HCT116 (cell line): Measurements from ENCODE around the gene DYNLT1. TPM values are rescaled to one million over a fixed set of nuclear protein-coding genes. Genes with fewer than 3 reads are reported as not detected.

Source experiments
- ATAC-seq: fragments of 200-7000 bp; cut with Tn5 transposase; 2 replicates; pipeline ENCODE4 v1.9.1; 2020; ENCODE audit warnings: mild to moderate bottlenecking, moderate library complexity
- BruUV-seq: library from RNA; stranded (reverse); fragments of 400-500 nt; replicated peaks from 2 replicates; lab custom pipeline; 2021; lab: Mats Ljungman, UMichigan
- CTCF ChIA-PET: fragments of 300-600 bp; sonication (Branson Sonifier 250); formaldehyde crosslinking; loops from one replicate; lab custom pipeline; 2021; ENCODE audit warnings: antibody characterized with exemption; lab: Charles Lee
- POLR2A ChIA-PET: fragments of 300-600, 350-600 bp; sonication (Branson Sonifier 250); formaldehyde crosslinking; loops from one replicate; lab custom pipeline; 2021; ENCODE audit warnings: antibody characterized with exemption; lab: Charles Lee
- RAD21 ChIA-PET, 2 experiments: fragments of 300-600 bp; sonication (Branson Sonifier 250); formaldehyde crosslinking; loops; one replicate each; lab custom pipeline; 2023; ENCODE audit warnings: low total read pairs in 2 of 2; ENCODE audit not compliant: uncharacterized antibody in 2 of 2, unreplicated experiment in 2 of 2, low non-redundant PET in 1 of 2; lab: Charles Lee
- DNase-seq: peaks from one replicate; pipeline ENCODE4 v3.0.0-alpha.2; 2010; ENCODE audit warnings: low read depth, low spot score
- H2AFZ ChIP-seq: fragments of 200-600 bp; shearing (Covaris generic), sonication (generic); 2 replicates; pipeline ENCODE4 v1.6.1; 2017; ENCODE audit warnings: low read depth, mixed run types, mixed read lengths, antibody characterized with exemption, low read length; ENCODE audit not compliant: poor library complexity, severe bottlenecking
- H3K27ac ChIP-seq: 2 replicates; pipeline ENCODE4 v1.5.1; 2012; ENCODE audit warnings: low read depth, low read length
- H3K27me3 ChIP-seq: fragments of 200-600 bp; sonication (generic); 2 replicates; pipeline ENCODE4 v1.6.1; 2016; ENCODE audit warnings: mixed run types, low read length, mixed read lengths; ENCODE audit not compliant: insufficient read depth
- H3K36me3 ChIP-seq, 2 experiments: fragments of 200-500 bp in 1 of 2; fragments of 200-600 bp in 1 of 2; sonication (Bioruptor generic) in 1 of 2; sonication (generic) in 1 of 2; 2 replicates each; pipeline versions ENCODE4 v1.5.1 to v1.6.1; 2014 to 2016; ENCODE audit warnings: low read length in 2 of 2, inconsistent platforms in 1 of 2, mixed read lengths in 1 of 2, mixed run types in 1 of 2; ENCODE audit not compliant: insufficient read depth in 2 of 2, control insufficient read depth in 1 of 2
- H3K4me1 ChIP-seq, 2 experiments: fragments of 200-600 bp in 1 of 2; sonication (generic) in 1 of 2; 2 replicates each; pipeline versions ENCODE4 v1.5.1 to v1.6.1; 2012 to 2017; ENCODE audit warnings: low read length in 2 of 2, inconsistent platforms in 1 of 2, mild to moderate bottlenecking in 1 of 2, mixed read lengths in 1 of 2, mixed run types in 1 of 2, moderate library complexity in 1 of 2; ENCODE audit not compliant: insufficient read depth in 2 of 2, control insufficient read depth in 1 of 2
- H3K4me2 ChIP-seq: fragments of 200-600 bp; sonication (generic); 2 replicates; pipeline ENCODE4 v1.6.1; 2017; ENCODE audit warnings: mixed run types, low read length, mixed read lengths
- H3K4me3 ChIP-seq, 2 experiments: fragments of 200-600 bp in 1 of 2; sonication (generic) in 1 of 2; replicated peaks in 1 of 2; 2 replicates each; pipeline ENCODE4 v1.5.1; 2011 to 2016; ENCODE audit warnings: low read length in 2 of 2, control low read depth in 1 of 2, low read depth in 1 of 2, mild to moderate bottlenecking in 1 of 2, mixed read lengths in 1 of 2, mixed run types in 1 of 2
- H3K79me2 ChIP-seq: fragments of 200-600 bp; sonication (generic); 2 replicates; pipeline ENCODE4 v1.6.1; 2017; ENCODE audit warnings: mild to moderate bottlenecking, mixed run types, low read length, moderate library complexity, mixed read lengths; ENCODE audit not compliant: insufficient read depth
- H3K9ac ChIP-seq: fragments of 200-600 bp; sonication (generic); 2 replicates; pipeline ENCODE4 v1.6.1; 2016; ENCODE audit warnings: low read length, mixed read lengths
- H3K9me2 ChIP-seq: fragments of 200-600 bp; sonication (generic), shearing (Covaris generic); 2 replicates; pipeline ENCODE4 v1.6.1; 2017; ENCODE audit warnings: mixed run types, mild to moderate bottlenecking, moderate library complexity; ENCODE audit not compliant: insufficient read depth
- H3K9me3 ChIP-seq, 2 experiments: fragments of 200-500 bp in 1 of 2; fragments of 200-600 bp in 1 of 2; sonication (Bioruptor generic) in 1 of 2; sonication (generic) in 1 of 2; 2 replicates each; pipeline ENCODE4 v1.6.1; 2014 to 2017; ENCODE audit warnings: low read length in 2 of 2, mixed read lengths in 2 of 2, inconsistent platforms in 1 of 2, low read depth in 1 of 2, mild to moderate bottlenecking in 1 of 2, mixed run types in 1 of 2, moderate library complexity in 1 of 2; ENCODE audit not compliant: control insufficient read depth in 1 of 2, insufficient read depth in 1 of 2
- H4K20me1 ChIP-seq: fragments of 200-600 bp; sonication (generic), shearing (Covaris generic); 2 replicates; pipeline ENCODE4 v1.6.1; 2017; ENCODE audit warnings: mixed run types, mild to moderate bottlenecking, moderate library complexity; ENCODE audit not compliant: insufficient read depth
- CBX3 ChIP-seq: IDR thresholded peaks from 2 replicates; pipeline ENCODE4 v1.6.1; 2012; ENCODE audit warnings: low read depth
- CTCF ChIP-seq, 3 experiments: fragments of 200-600 bp in 1 of 3; sonication (generic) in 1 of 3; IDR thresholded peaks in 2 of 3; conservative IDR thresholded peaks in 1 of 3; 2 replicates each; pipeline ENCODE4 v1.5.1; 2012 to 2017; ENCODE audit warnings: low read depth in 2 of 3, low read length in 2 of 3, antibody characterized with exemption in 1 of 3, borderline replicate concordance in 1 of 3, control low read depth in 1 of 3, mild to moderate bottlenecking in 1 of 3, mixed read lengths in 1 of 3, mixed run types in 1 of 3, moderate library complexity in 1 of 3; ENCODE audit not compliant: insufficient read depth in 1 of 3
- ELF1 ChIP-seq: IDR thresholded peaks from 2 replicates; pipeline ENCODE4 v1.6.1; 2012; ENCODE audit warnings: low read depth, borderline replicate concordance
- EZH2 ChIP-seq: fragments of 200-600 bp; sonication (generic); IDR thresholded peaks from 2 replicates; pipeline ENCODE4 v1.6.1; 2017; ENCODE audit warnings: antibody characterized with exemption, mixed run types
- FOSL1 ChIP-seq: IDR thresholded peaks from 2 replicates; pipeline ENCODE4 v1.6.1; 2012; ENCODE audit warnings: low read depth
- POLR2A ChIP-seq: IDR thresholded peaks from 2 replicates; pipeline ENCODE4 v1.7.0; 2011; ENCODE audit warnings: borderline replicate concordance; ENCODE audit not compliant: insufficient read depth, insufficient read length; ENCODE audit errors: extremely low read depth
- SP1 ChIP-seq: IDR thresholded peaks from 2 replicates; pipeline ENCODE4 v1.6.1; 2012; ENCODE audit warnings: low read depth
- SRF ChIP-seq: IDR thresholded peaks from 2 replicates; pipeline ENCODE4 v1.6.1; 2012; ENCODE audit warnings: low read depth
- YY1 ChIP-seq: IDR thresholded peaks from 2 replicates; pipeline ENCODE4 v1.6.1; 2011; ENCODE audit warnings: low read length, low read depth, moderate library complexity, mild to moderate bottlenecking; ENCODE audit not compliant: insufficient replicate concordance; ENCODE audit errors: extremely low read depth
- ZBTB33 ChIP-seq: IDR thresholded peaks from 2 replicates; pipeline ENCODE4 v1.6.1; 2011; ENCODE audit warnings: mild to moderate bottlenecking, low read length, moderate library complexity; ENCODE audit not compliant: insufficient replicate concordance; ENCODE audit errors: extremely low read depth
- ZFX ChIP-seq: fragments of 450-650 bp; IDR thresholded peaks from 2 replicates; pipeline ENCODE4 v1.6.1; 2017
- intact Hi-C: fragments of 100-400 bp; cut with micrococcal nuclease; formaldehyde crosslinking; loops from 2 replicates; pipeline ENCODE4 v1.10.0; 2022
- total RNA-seq: library from RNA; stranded (reverse); gene quantifications from one replicate; pipeline ENCODE4 v1.2.1, GENCODE V29; 2021; ENCODE audit not compliant: unreplicated experiment

DYNLT1 gene
- total RNA-seq, 1 experiment from 2014 or later, result 239 TPM

GRCh38 chr6:158688860-158689259, 44.3 kb upstream of the DYNLT1 start:
- H3K9me2 ChIP-seq, result no peaks in the 10 kb centered on the region
- CTCF ChIA-PET, result no interaction called here
- no peak for DNase-seq

More at GRCh38 chr6:158688860-158689259, 44.3 kb upstream of the DYNLT1 start:
- H3K27me3 ChIP-seq, result no peaks in the 10 kb centered on the region
- TF ChIP-seq SP1 (no peak), EZH2 (no peak), ELF1 (no peak), POLR2A (no peak), CBX3 (no peak), ZFX (no peak), ZBTB33 (no peak), YY1 (no peak), FOSL1 (no peak), CTCF (IDR thresholded peaks at IDR 0.05 in 2 of 3, conservative IDR thresholded peaks at IDR 0.05 in 1 of 3; ENCODE audit: borderline replicate concordance in 1 of 3, insufficient read depth in 1 of 3, low read depth in 2 of 3, low read length in 2 of 3) (no peak), SRF (no peak)
- no peaks in the 10 kb centered on the region for H3K79me2 ChIP-seq
- 0 out of 4 replicates have a peak, but pooled peaks cover 0 to 5% of the 10 kb centered on the region in 2 experiments for H3K36me3 ChIP-seq
- intact Hi-C loops, result no loop called here
- H3K4me2 ChIP-seq, result no peak overlapping the region
- RAD21 ChIA-PET, result no interaction called here
- H3K9ac ChIP-seq, result no peak overlapping the region
- no peak overlapping the region for H3K4me3 ChIP-seq
- H3K4me1 ChIP-seq, result peaks cover 16 to 24% of the 10 kb centered on the region in 2 experiments
- BruUV-seq, result no TSS peak
- ATAC-seq, result no peak
- H4K20me1 ChIP-seq, result no peaks in the 10 kb centered on the region
- H3K9me3 ChIP-seq, result peaks cover 0 to 6% of the 10 kb centered on the region in 2 experiments; a peak in 1 of 4 replicates
- no peak overlapping the region for H3K27ac ChIP-seq
- POLR2A ChIA-PET, result no interaction called here
- H2AFZ ChIP-seq, result no peak overlapping the region
